Measurements from ENCODE around the gene CDC42EP1.

DNA sequence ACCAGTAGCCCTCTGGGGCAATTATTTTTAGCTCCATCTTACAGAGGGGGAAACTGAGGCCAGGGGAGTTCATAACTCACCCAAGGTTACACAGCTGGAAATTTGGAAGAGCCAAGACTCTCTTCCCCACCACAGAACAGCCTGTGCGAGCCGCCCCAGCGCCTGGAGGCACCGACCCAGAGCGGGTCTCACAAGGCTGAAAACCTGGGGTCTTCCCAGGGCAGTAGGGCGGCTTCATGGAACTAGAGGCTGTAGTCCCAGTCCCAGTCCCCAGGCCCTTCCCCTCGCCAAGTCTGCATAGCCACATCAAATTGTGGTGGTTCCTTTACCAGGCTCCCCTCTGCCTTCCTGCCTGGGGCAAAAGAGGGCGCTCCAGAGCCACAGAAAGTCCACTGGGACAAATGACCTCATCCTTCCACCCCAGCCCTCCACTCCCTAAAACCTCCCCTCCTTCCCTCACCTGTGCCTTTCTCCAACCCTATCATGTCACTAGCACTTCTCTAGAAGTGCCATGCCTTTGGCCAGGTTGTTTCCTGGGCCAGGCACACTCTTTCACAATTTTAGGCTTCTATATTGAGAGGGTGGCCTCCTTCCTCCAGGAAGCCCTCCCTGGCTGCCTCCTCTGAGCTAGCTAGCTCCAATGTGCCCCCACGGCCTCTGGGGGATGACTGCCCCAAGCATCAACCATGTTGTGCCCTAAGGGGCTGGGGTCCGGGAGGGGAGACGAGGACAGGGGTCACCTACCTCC, 15.2 kb upstream of the CDC42EP1 start:
- no peak for TF ChIP-seq TAF1 (IDR thresholded peaks at IDR 0.05; ENCODE audit: low read depth)
- TF ChIP-seq EZH2 (IDR thresholded peaks at IDR 0.05; ENCODE audit: borderline replicate concordance, insufficient read depth, low read length, poor library complexity, severe bottlenecking), result no peak
- TF ChIP-seq, protein P1, sequence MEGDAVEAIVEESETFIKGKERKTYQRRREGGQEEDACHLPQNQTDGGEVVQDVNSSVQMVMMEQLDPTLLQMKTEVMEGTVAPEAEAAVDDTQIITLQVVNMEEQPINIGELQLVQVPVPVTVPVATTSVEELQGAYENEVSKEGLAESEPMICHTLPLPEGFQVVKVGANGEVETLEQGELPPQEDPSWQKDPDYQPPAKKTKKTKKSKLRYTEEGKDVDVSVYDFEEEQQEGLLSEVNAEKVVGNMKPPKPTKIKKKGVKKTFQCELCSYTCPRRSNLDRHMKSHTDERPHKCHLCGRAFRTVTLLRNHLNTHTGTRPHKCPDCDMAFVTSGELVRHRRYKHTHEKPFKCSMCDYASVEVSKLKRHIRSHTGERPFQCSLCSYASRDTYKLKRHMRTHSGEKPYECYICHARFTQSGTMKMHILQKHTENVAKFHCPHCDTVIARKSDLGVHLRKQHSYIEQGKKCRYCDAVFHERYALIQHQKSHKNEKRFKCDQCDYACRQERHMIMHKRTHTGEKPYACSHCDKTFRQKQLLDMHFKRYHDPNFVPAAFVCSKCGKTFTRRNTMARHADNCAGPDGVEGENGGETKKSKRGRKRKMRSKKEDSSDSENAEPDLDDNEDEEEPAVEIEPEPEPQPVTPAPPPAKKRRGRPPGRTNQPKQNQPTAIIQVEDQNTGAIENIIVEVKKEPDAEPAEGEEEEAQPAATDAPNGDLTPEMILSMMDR (IDR thresholded peaks at IDR 0.05; ENCODE audit: poor library complexity, severe bottlenecking), result no peak
- TF ChIP-seq RAD21 (conservative IDR thresholded peaks at IDR 0.05), result no peak
- TF ChIP-seq, protein P2, sequence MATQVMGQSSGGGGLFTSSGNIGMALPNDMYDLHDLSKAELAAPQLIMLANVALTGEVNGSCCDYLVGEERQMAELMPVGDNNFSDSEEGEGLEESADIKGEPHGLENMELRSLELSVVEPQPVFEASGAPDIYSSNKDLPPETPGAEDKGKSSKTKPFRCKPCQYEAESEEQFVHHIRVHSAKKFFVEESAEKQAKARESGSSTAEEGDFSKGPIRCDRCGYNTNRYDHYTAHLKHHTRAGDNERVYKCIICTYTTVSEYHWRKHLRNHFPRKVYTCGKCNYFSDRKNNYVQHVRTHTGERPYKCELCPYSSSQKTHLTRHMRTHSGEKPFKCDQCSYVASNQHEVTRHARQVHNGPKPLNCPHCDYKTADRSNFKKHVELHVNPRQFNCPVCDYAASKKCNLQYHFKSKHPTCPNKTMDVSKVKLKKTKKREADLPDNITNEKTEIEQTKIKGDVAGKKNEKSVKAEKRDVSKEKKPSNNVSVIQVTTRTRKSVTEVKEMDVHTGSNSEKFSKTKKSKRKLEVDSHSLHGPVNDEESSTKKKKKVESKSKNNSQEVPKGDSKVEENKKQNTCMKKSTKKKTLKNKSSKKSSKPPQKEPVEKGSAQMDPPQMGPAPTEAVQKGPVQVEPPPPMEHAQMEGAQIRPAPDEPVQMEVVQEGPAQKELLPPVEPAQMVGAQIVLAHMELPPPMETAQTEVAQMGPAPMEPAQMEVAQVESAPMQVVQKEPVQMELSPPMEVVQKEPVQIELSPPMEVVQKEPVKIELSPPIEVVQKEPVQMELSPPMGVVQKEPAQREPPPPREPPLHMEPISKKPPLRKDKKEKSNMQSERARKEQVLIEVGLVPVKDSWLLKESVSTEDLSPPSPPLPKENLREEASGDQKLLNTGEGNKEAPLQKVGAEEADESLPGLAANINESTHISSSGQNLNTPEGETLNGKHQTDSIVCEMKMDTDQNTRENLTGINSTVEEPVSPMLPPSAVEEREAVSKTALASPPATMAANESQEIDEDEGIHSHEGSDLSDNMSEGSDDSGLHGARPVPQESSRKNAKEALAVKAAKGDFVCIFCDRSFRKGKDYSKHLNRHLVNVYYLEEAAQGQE (IDR thresholded peaks at IDR 0.05; ENCODE audit: borderline replicate concordance), result no peak
- no peak for TF ChIP-seq POLR2AphosphoS5 (IDR thresholded peaks at IDR 0.05)
